ENCODE data around the gene AGPS.
"Not testable (repeated sequence)": the region's sequence is repeated elsewhere in the genome, so short reads cannot be mapped to it uniquely, and the experiment has no call there.

DNA sequence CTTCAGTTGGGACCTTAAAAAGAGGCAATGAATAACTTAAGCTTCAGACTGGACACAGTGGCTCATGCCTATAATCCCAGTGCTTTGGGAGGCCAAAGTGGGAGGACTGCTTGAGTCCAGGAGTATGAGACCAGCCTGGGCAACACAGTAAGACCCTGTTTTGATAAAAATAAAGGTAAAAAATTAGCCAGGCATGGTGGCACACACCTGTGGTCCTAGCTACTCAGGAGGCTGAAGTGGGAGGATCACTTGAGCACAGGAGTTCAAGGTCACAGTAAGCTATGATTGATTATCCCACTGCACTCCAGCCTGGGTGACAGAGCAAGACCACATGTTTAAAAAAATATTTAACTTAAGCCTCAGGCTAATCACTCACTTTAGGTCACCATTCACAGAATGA lies 26.8 kb upstream of the AGPS start:
- not testable (repeated sequence) for TF ChIP-seq CTCF (IDR thresholded peaks at IDR 0.05); YY1 (IDR thresholded peaks at IDR 0.05; ENCODE audit: low read depth); MEF2A (IDR thresholded peaks at IDR 0.05; ENCODE audit: borderline replicate concordance, low read depth); RAD21 (IDR thresholded peaks at IDR 0.05; ENCODE audit: low read length)
- TF ChIP-seq, protein P1, sequence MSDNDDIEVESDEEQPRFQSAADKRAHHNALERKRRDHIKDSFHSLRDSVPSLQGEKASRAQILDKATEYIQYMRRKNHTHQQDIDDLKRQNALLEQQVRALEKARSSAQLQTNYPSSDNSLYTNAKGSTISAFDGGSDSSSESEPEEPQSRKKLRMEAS (IDR thresholded peaks at IDR 0.05; ENCODE audit: low read depth): not testable (repeated sequence)

Measured in SK-N-SH (cell line).